ENCODE results near the gene RAB3GAP1. TPM values are rescaled to one million over a fixed set of nuclear protein-coding genes. Genes with fewer than 3 reads are reported as not detected.

RAB3GAP1 gene
- polyA plus RNA-seq, 1 of the 3 experiments (the other 2 are of a cell fraction) = 10.9 TPM

GRCh38 chr2:135130751-135131150, 78.7 kb downstream of the RAB3GAP1 start:
- Histone ChIP-seq H3K9ac (no peak overlapping the region), H3K27me3 (ENCODE audit: insufficient read depth) (no peaks in the 10 kb centered on the region), H3K4me3 (ENCODE audit: low read depth in 2 of 2, low read length in 1 of 2) (no peak overlapping the region), H3K4me1 (ENCODE audit: control insufficient read depth in 1 of 2, insufficient read depth in 2 of 2, low read depth in 1 of 2, low read length in 1 of 2) (peaks cover 0 to 7% of the 10 kb centered on the region in 2 experiments; a peak in 2 of 4 replicates), H4K20me1 (ENCODE audit: insufficient read depth) (no peaks in the 10 kb centered on the region), H2AFZ (ENCODE audit: low read depth) (no peak overlapping the region), H3K79me2 (ENCODE audit: insufficient read depth) (no peaks in the 10 kb centered on the region), H3K4me2 (no peak overlapping the region), H3K9me3 (no peaks in the 10 kb centered on the region), H3K9me2 (no peaks in the 10 kb centered on the region), H3K27ac (ENCODE audit: low read depth in 2 of 2, low read length in 1 of 2) (no peak overlapping the region), H3K36me3 (replicated peaks in 1 of 2; ENCODE audit: control insufficient read depth in 1 of 2, insufficient read depth in 2 of 2, low read length in 1 of 2) (peaks cover 68 to 81% of the 10 kb centered on the region in 2 experiments), H3F3A (replicated peaks; ENCODE audit: insufficient read depth) (peaks cover 7% of the 10 kb centered on the region)
- 100% methylated on average over 2 of the region's 2 CpGs for WGBS (ENCODE audit: low lambda C conversion rate)
- no peak for DNase-seq
- ChIA-PET POLR2A (no interaction called here), CTCF (no interaction called here)
- TF ChIP-seq, protein P1, sequence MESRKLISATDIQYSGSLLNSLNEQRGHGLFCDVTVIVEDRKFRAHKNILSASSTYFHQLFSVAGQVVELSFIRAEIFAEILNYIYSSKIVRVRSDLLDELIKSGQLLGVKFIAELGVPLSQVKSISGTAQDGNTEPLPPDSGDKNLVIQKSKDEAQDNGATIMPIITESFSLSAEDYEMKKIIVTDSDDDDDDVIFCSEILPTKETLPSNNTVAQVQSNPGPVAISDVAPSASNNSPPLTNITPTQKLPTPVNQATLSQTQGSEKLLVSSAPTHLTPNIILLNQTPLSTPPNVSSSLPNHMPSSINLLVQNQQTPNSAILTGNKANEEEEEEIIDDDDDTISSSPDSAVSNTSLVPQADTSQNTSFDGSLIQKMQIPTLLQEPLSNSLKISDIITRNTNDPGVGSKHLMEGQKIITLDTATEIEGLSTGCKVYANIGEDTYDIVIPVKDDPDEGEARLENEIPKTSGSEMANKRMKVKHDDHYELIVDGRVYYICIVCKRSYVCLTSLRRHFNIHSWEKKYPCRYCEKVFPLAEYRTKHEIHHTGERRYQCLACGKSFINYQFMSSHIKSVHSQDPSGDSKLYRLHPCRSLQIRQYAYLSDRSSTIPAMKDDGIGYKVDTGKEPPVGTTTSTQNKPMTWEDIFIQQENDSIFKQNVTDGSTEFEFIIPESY (IDR thresholded peaks at IDR 0.05; ENCODE audit: borderline replicate concordance, low read depth) = no peak
- TF ChIP-seq TAF1 (IDR thresholded peaks at IDR 0.05; ENCODE audit: borderline replicate concordance, low read depth, low read length) (no peak), YY1 (IDR thresholded peaks at IDR 0.05; ENCODE audit: low read depth) (no peak), POLR2AphosphoS5 (IDR thresholded peaks at IDR 0.05; ENCODE audit: low read depth, low read length) (no peak), PBX3 (IDR thresholded peaks at IDR 0.05) (no peak), GATA2 (CRISPR knock-in tag; IDR thresholded peaks at IDR 0.05) (no peak), CHD2 (IDR thresholded peaks at IDR 0.05; ENCODE audit: low read length, partially characterized antibody) (no peak), ELF1 (IDR thresholded peaks at IDR 0.05) (no peak), TCF12 (IDR thresholded peaks at IDR 0.05) (no peak), GABPA (IDR thresholded peaks at IDR 0.05; ENCODE audit: low read depth) (no peak), RAD21 (IDR thresholded peaks at IDR 0.05; ENCODE audit: low read length) (no peak), TEAD4 (IDR thresholded peaks at IDR 0.05; ENCODE audit: borderline replicate concordance, insufficient read depth) (no peak), RXRA (IDR thresholded peaks at IDR 0.05; ENCODE audit: borderline replicate concordance, low read depth) (no peak), SMC3 (IDR thresholded peaks at IDR 0.05; ENCODE audit: low read depth, low read length) (no peak)
- TF ChIP-seq, protein P2, sequence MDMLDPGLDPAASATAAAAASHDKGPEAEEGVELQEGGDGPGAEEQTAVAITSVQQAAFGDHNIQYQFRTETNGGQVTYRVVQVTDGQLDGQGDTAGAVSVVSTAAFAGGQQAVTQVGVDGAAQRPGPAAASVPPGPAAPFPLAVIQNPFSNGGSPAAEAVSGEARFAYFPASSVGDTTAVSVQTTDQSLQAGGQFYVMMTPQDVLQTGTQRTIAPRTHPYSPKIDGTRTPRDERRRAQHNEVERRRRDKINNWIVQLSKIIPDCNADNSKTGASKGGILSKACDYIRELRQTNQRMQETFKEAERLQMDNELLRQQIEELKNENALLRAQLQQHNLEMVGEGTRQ (IDR thresholded peaks at IDR 0.05; ENCODE audit: borderline replicate concordance, low read depth, low read length) = no peak
- TF ChIP-seq, protein P3, sequence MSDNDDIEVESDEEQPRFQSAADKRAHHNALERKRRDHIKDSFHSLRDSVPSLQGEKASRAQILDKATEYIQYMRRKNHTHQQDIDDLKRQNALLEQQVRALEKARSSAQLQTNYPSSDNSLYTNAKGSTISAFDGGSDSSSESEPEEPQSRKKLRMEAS (IDR thresholded peaks at IDR 0.05; ENCODE audit: low read depth) = no peak
- TF ChIP-seq, protein P4, sequence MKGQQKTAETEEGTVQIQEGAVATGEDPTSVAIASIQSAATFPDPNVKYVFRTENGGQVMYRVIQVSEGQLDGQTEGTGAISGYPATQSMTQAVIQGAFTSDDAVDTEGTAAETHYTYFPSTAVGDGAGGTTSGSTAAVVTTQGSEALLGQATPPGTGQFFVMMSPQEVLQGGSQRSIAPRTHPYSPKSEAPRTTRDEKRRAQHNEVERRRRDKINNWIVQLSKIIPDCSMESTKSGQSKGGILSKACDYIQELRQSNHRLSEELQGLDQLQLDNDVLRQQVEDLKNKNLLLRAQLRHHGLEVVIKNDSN (IDR thresholded peaks at IDR 0.05; ENCODE audit: borderline replicate concordance, low read depth) = no peak

Measured in SK-N-SH (cell line).